ENCODE data around the gene MEN1.

- TF ChIP-seq CTCF (IDR thresholded peaks at IDR 0.05) (no peak), POLR2A (IDR thresholded peaks at IDR 0.05) (no peak)
These were observed 32.2 kb downstream of the MEN1 start for GRCh38 chr11:64778223-64778472.

All from adrenal gland (tissue), 5 donors.